ENCODE measurements around the gene MYCBPAP.
A peak's percentile ranks its signal among the peaks of the same experiment; 100 is the strongest.

MYCBPAP gene

DNA sequence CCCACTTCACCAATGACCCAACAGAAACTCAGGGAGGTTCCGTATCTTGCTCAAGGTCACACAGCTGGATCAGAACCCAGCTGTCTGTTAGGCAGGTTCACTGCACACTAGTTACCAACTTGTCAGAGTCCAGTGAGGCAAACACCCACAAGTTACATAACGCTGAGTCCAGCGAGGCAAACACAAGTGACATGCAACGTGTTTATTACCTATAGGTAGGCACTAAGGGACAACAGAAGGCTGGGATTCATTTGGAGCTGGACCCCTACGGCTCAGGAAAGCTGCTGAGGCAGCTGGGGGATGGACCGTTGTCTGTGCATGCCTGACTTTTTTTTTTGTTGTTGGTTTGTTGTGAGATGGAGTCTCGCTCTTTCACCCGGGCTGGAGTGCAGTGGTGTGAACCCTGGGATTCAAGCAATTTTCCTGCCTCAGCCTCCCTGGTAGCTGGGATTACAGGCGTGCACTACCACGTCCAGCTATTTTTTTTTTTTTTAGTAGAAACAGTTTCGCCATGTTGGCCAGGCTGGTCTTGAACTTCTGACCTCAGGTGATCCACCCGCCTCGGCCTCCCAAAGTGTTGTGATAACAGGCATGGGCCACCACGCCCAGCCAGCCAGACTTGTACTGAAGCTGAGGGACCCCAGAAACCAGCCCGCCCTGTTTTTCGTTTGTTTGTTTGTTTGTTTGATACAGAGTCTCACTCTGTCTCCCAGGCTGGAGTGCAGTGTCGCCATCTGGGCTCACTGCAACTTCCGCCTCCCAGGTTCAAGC, 31.5 kb upstream of the MYCBPAP start:
- H3K4me3 ChIP-seq (ENCODE audit: low read length) = no peak overlapping the region
- TF ChIP-seq, protein P1, sequence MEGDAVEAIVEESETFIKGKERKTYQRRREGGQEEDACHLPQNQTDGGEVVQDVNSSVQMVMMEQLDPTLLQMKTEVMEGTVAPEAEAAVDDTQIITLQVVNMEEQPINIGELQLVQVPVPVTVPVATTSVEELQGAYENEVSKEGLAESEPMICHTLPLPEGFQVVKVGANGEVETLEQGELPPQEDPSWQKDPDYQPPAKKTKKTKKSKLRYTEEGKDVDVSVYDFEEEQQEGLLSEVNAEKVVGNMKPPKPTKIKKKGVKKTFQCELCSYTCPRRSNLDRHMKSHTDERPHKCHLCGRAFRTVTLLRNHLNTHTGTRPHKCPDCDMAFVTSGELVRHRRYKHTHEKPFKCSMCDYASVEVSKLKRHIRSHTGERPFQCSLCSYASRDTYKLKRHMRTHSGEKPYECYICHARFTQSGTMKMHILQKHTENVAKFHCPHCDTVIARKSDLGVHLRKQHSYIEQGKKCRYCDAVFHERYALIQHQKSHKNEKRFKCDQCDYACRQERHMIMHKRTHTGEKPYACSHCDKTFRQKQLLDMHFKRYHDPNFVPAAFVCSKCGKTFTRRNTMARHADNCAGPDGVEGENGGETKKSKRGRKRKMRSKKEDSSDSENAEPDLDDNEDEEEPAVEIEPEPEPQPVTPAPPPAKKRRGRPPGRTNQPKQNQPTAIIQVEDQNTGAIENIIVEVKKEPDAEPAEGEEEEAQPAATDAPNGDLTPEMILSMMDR (IDR thresholded peaks at IDR 0.05; ENCODE audit: insufficient read depth, low read depth, low read length, missing control alignments) = no peak
- DNase-seq (ENCODE audit: low read depth) = no peak

- TF ChIP-seq, protein P1 (IDR thresholded peaks at IDR 0.05; ENCODE audit: insufficient read depth, low read depth, low read length, missing control alignments) = no peak
- H3K4me3 ChIP-seq (ENCODE audit: low read length) = no peak overlapping the region
- DNase-seq (ENCODE audit: low read depth) = no peak
These were observed 30.3 kb upstream of the MYCBPAP start for GRCh38 chr17:50477976-50478375.

DNA sequence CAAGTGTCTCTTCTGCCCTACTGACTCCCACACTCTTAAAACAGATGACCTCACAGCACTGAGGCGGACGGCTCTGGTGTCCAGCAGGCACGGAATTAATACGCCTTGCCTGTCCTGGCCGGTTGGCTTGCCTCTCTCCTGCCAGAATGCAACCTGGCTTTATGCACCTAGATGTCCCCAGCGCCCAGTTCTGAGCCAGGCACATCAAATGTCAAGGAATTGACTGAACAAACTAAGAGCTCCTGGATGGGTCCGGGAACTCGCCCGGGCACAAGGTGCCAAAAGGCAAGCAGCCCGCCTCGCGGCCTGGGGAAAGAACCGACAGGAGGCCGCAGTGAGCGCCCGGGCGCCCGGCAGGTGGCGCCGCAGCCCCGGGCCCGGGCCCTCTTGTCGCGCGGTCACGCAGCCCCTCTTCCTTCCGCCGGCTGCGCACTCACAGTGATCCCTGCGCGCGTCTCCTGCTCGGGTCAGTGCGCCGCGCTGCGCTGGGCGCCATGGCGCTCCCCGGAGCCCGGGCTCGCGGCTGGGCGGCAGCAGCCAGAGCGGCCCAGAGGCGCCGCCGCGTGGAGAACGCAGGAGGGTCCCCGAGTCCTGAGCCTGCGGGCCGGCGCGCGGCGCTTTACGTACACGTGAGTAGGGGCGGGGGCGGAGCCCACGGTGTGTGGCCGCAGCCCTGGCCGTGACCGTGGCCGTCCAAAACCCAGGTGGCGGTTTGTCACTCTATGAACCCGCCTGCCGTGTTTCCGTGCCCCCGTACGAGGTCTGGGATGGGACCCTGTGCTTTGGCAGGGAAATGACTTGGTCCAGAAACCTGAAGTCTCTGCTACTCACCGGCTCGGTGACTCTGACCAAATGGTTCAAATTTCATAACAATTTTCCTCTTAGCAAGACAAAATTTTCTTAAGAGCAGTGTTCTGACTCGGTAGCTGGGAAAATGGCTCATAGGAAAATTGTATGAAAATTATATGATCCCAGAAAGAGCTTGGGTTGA, 29.6 kb upstream of the MYCBPAP start, which contains the start of gene RSAD1:
Gene RSAD1 (plus strand): TSS at position 470 of the 991 bp plus-strand sequence. CDS start 25 bp downstream, at position 495.
- H3K4me3 ChIP-seq (ENCODE audit: low read length) = peak within 1 kb of the TSS; percentile 89
- TF ChIP-seq, protein P1 (IDR thresholded peaks at IDR 0.05; ENCODE audit: insufficient read depth, low read depth, low read length, missing control alignments) = peak; percentile 42
- DNase-seq (ENCODE audit: low read depth) = peak; percentile 86

- DNase-seq (ENCODE audit: low read depth) = peak; percentile 72
- TF ChIP-seq, protein P1 (IDR thresholded peaks at IDR 0.05; ENCODE audit: insufficient read depth, low read depth, low read length, missing control alignments) = peak; percentile 60
These were observed 28.6 kb upstream of the MYCBPAP start for GRCh38 chr17:50479522-50480141.

GRCh38 chr17:50480142-50480764, 28.0 kb upstream of the MYCBPAP start:
- DNase-seq (ENCODE audit: low read depth) = no peak
- H3K4me3 ChIP-seq (ENCODE audit: low read length) = no peak overlapping the region
- TF ChIP-seq, protein P1 (IDR thresholded peaks at IDR 0.05; ENCODE audit: insufficient read depth, low read depth, low read length, missing control alignments) = no peak

More at GRCh38 chr17:50479522-50480141, 28.6 kb upstream of the MYCBPAP start:
- H3K4me3 ChIP-seq (ENCODE audit: low read length) = peak overlapping the region; percentile 89

GRCh38 chr17:50480854-50481490, 27.3 kb upstream of the MYCBPAP start:
- TF ChIP-seq, protein P1 (IDR thresholded peaks at IDR 0.05; ENCODE audit: insufficient read depth, low read depth, low read length, missing control alignments) = no peak
- H3K4me3 ChIP-seq (ENCODE audit: low read length) = no peak overlapping the region
- peak; percentile 65 for DNase-seq (ENCODE audit: low read depth)
